MM.1S (cell line): ENCODE results near the gene SNX21.

ENCODE experiments used
- CTCF ChIP-seq: fragments of 300-600 bp; sonication (generic); IDR thresholded peaks from 2 replicates; pipeline ENCODE4 v1.5.1; 2016; ENCODE audit warnings: antibody characterized with exemption, low read length, mixed read lengths
- EZH2 ChIP-seq: fragments of 300-600 bp; sonication (generic); optimal IDR thresholded peaks from 2 replicates; pipeline ENCODE3; 2017; ENCODE audit warnings: low read depth, mild to moderate bottlenecking, antibody characterized with exemption, low read length, mixed read lengths
- EZH2phosphoT487 ChIP-seq: fragments of 300-600 bp; sonication (generic); IDR thresholded peaks from 2 replicates; pipeline ENCODE4 v1.6.1; 2018; ENCODE audit warnings: antibody characterized with exemption, low read length

- TF ChIP-seq CTCF = no peak
- no peak for TF ChIP-seq EZH2
- TF ChIP-seq EZH2phosphoT487 = no peak
These were observed 30.2 kb downstream of the SNX21 start for GRCh38 chr20:45863543-45864470.
